H9 (cell line): ENCODE results near the gene GVQW3. TPM values are rescaled to one million over a fixed set of nuclear protein-coding genes. Genes with fewer than 3 reads are reported as not detected.

Experiments used
- DNase-seq: peaks from one replicate; pipeline ENCODE4 v3.0.0-alpha.2; 2017
- H2AFZ ChIP-seq: one replicate; pipeline ENCODE4 v1.6.1; 2013; ENCODE audit warnings: mild to moderate bottlenecking, low read length, control low read depth, moderate library complexity
- H2AK5ac ChIP-seq: 2 replicates; pipeline ENCODE4 v1.6.1; 2013; ENCODE audit warnings: low read length, control low read depth, mixed read lengths; ENCODE audit not compliant: insufficient read length
- H2BK120ac ChIP-seq: one replicate; pipeline ENCODE4 v1.6.1; 2013; ENCODE audit warnings: low read depth, mild to moderate bottlenecking, low read length, control low read depth, inconsistent platforms; ENCODE audit not compliant: poor library complexity, severe bottlenecking
- H2BK12ac ChIP-seq: 2 replicates; pipeline ENCODE4 v1.6.1; 2013; ENCODE audit warnings: low read length, control low read depth, mixed read lengths, low read depth; ENCODE audit not compliant: insufficient read length
- H2BK15ac ChIP-seq: 2 replicates; pipeline ENCODE4 v1.6.1; 2013; ENCODE audit warnings: low read depth, low read length, control low read depth
- H2BK20ac ChIP-seq: one replicate; pipeline ENCODE4 v1.6.1; 2013; ENCODE audit warnings: low read depth, mild to moderate bottlenecking, low read length, control low read depth, inconsistent platforms; ENCODE audit not compliant: poor library complexity, severe bottlenecking
- H2BK5ac ChIP-seq: 2 replicates; pipeline ENCODE4 v1.6.1; 2013; ENCODE audit warnings: low read length, control low read depth, mixed read lengths; ENCODE audit not compliant: insufficient read length
- H3K14ac ChIP-seq: 2 replicates; pipeline ENCODE4 v1.6.1; 2013; ENCODE audit warnings: low read length, control low read depth; ENCODE audit not compliant: insufficient read depth
- H3K18ac ChIP-seq: 2 replicates; pipeline ENCODE4 v1.6.1; 2013; ENCODE audit warnings: low read depth, mild to moderate bottlenecking, mixed read lengths, low read length, control low read depth; ENCODE audit not compliant: insufficient read length
- H3K23ac ChIP-seq: 2 replicates; pipeline ENCODE4 v1.6.1; 2013; ENCODE audit warnings: low read length, control low read depth, mixed read lengths, low read depth; ENCODE audit not compliant: insufficient read length
- H3K23me2 ChIP-seq: 2 replicates; pipeline ENCODE4 v1.6.1; 2013; ENCODE audit warnings: low read depth, mild to moderate bottlenecking, mixed read lengths, low read length, control low read depth; ENCODE audit not compliant: insufficient read length, poor library complexity, severe bottlenecking
- H3K27ac ChIP-seq: 2 replicates; pipeline ENCODE4 v1.5.1; 2013; ENCODE audit warnings: low read length, control low read depth, mixed read lengths, low read depth; ENCODE audit not compliant: insufficient read length
- H3K27me3 ChIP-seq: 2 replicates; pipeline ENCODE4 v1.6.1; 2013; ENCODE audit warnings: low read length, control low read depth, inconsistent platforms; ENCODE audit not compliant: insufficient read depth
- H3K4ac ChIP-seq: 2 replicates; pipeline ENCODE4 v1.6.1; 2013; ENCODE audit warnings: low read depth, mild to moderate bottlenecking, control low read depth, inconsistent platforms, low read length, moderate library complexity
- H3K4me1 ChIP-seq: 2 replicates; pipeline ENCODE4 v1.6.1; 2013; ENCODE audit warnings: low read length, control low read depth, inconsistent platforms; ENCODE audit not compliant: insufficient read depth
- H3K4me2 ChIP-seq: 2 replicates; pipeline ENCODE4 v1.6.1; 2013; ENCODE audit warnings: low read length, control low read depth, mixed read lengths; ENCODE audit not compliant: insufficient read length, insufficient read depth
- H3K56ac ChIP-seq: 2 replicates; pipeline ENCODE4 v1.6.1; 2013; ENCODE audit warnings: low read depth, mild to moderate bottlenecking, mixed read lengths, low read length, control low read depth; ENCODE audit not compliant: insufficient read length
- H3K79me1 ChIP-seq: 2 replicates; pipeline ENCODE4 v1.6.1; 2013; ENCODE audit warnings: low read depth, mild to moderate bottlenecking, moderate library complexity, low read length, control low read depth, inconsistent platforms; ENCODE audit not compliant: insufficient read depth, poor library complexity, severe bottlenecking
- H3K79me2 ChIP-seq: 2 replicates; pipeline ENCODE4 v1.6.1; 2013; ENCODE audit warnings: low read length, control low read depth, inconsistent platforms; ENCODE audit not compliant: insufficient read depth
- H3K9ac ChIP-seq: 2 replicates; pipeline ENCODE4 v1.6.1; 2013; ENCODE audit warnings: low read length, control low read depth, mixed read lengths; ENCODE audit not compliant: insufficient read length; ENCODE audit errors: extremely low read depth
- H3K9me3 ChIP-seq: one replicate; pipeline ENCODE4 v1.6.1; 2013; ENCODE audit warnings: low read depth, low read length, inconsistent platforms; ENCODE audit not compliant: control insufficient read depth
- H3T11ph ChIP-seq: one replicate; pipeline ENCODE4 v1.6.1; 2013; ENCODE audit warnings: mild to moderate bottlenecking, low read length, control low read depth, inconsistent platforms
- H4K20me1 ChIP-seq: one replicate; pipeline ENCODE4 v1.6.1; 2013; ENCODE audit not compliant: control insufficient read depth, insufficient read length, insufficient read depth
- H4K5ac ChIP-seq: 2 replicates; pipeline ENCODE4 v1.6.1; 2013; ENCODE audit warnings: low read depth, mild to moderate bottlenecking, mixed read lengths, low read length, control low read depth; ENCODE audit not compliant: insufficient read length
- H4K8ac ChIP-seq: replicated peaks from 2 replicates; pipeline ENCODE4 v1.6.1; 2013; ENCODE audit warnings: low read length, control low read depth, mixed read lengths, low read depth; ENCODE audit not compliant: insufficient read length
- H4K91ac ChIP-seq: 2 replicates; pipeline ENCODE4 v1.6.1; 2013; ENCODE audit warnings: low read depth, mild to moderate bottlenecking, moderate library complexity, mixed read lengths, low read length, control low read depth; ENCODE audit not compliant: insufficient read length
- H3K27ac Mint-ChIP-seq, 3 experiments: 2 replicates in 2 of 3; 3 replicates in 1 of 3; pipeline ENCODE4 v1.8.0; 2020 to 2021; ENCODE audit warnings: mixed read lengths in 3 of 3, mild to moderate bottlenecking in 1 of 3, moderate library complexity in 1 of 3
- H3K27me3 Mint-ChIP-seq: 2 replicates; pipeline ENCODE4 v1.8.0; 2021; ENCODE audit warnings: low read depth, mild to moderate bottlenecking, moderate library complexity, mixed read lengths
- H3K36me3 Mint-ChIP-seq, 3 experiments: 2 replicates in 2 of 3; 3 replicates in 1 of 3; pipeline ENCODE4 v1.8.0; 2020 to 2021; ENCODE audit warnings: low read depth in 3 of 3, mixed read lengths in 3 of 3; ENCODE audit not compliant: insufficient read depth in 1 of 3
- H3K4me1 Mint-ChIP-seq, 2 experiments: 2 replicates each; pipeline ENCODE4 v1.8.0; 2020; ENCODE audit warnings: mixed read lengths in 2 of 2
- H3K4me3 Mint-ChIP-seq, 2 experiments: 2 replicates in 1 of 2; 3 replicates in 1 of 2; pipeline ENCODE4 v1.8.0; 2020 to 2021; ENCODE audit warnings: mild to moderate bottlenecking in 2 of 2, mixed read lengths in 2 of 2, moderate library complexity in 1 of 2
- H3K9me3 Mint-ChIP-seq, 2 experiments: 2 replicates in 1 of 2; 3 replicates in 1 of 2; pipeline ENCODE4 v1.8.0; 2020; ENCODE audit warnings: mild to moderate bottlenecking in 2 of 2, mixed read lengths in 2 of 2, moderate library complexity in 1 of 2
- total RNA-seq: library from RNA; stranded (reverse); gene quantifications from 2 replicates; pipeline ENCODE4 v1.2.1, GENCODE V29; 2021
- TF ChIP-seq, protein P1 (sequence below): fragments of 200-600 bp; sonication (generic); conservative IDR thresholded peaks from 3 replicates; pipeline ENCODE4 v1.8.0; 2021; ENCODE audit warnings: antibody characterized with exemption, mild to moderate bottlenecking

The GVQW3 gene
- total RNA-seq, 1 experiment from 2014 or later, result 4.5 TPM

DNA sequence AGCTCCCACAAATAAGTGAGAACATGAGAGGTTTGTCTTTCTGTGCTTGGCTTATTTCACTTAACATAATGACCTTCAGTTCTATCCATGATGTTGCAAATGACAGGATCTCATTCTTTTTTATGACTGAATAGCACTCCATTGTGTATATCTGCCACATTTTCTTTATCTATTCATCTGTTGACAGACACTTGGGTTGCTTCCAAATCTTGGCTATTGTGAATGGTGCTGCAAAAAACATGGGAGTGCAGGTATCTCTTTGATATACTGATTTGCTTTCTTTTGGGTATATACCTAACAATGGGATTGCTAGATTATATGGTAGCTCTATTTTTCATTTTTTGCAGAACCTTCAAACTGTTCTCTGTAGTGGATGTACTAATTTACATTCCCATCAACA lies 13.3 kb downstream of the GVQW3 start:
- no peak overlapping the region for H3K27ac Mint-ChIP-seq
- Histone ChIP-seq H4K91ac (no peak overlapping the region), H2BK12ac (no peak overlapping the region), H3K14ac (no peak overlapping the region), H2BK20ac (no peak overlapping the region), H3K9me3 (no peaks in the 10 kb centered on the region), H3T11ph (no peak overlapping the region), H3K23me2 (no peaks in the 10 kb centered on the region), H3K18ac (no peak overlapping the region), H3K4me1 (no peaks in the 10 kb centered on the region), H3K27me3 (no peaks in the 10 kb centered on the region), H3K4ac (no peak overlapping the region), H2BK120ac (no peak overlapping the region), H3K27ac (no peak overlapping the region), H3K56ac (no peak overlapping the region), H4K5ac (no peak overlapping the region), H2BK15ac (no peak overlapping the region), H3K9ac (no peak overlapping the region), H2AFZ (no peak overlapping the region), H3K4me2 (no peak overlapping the region), H4K20me1 (no peaks in the 10 kb centered on the region), H2AK5ac (no peak overlapping the region), H4K8ac (no peak overlapping the region), H2BK5ac (no peak overlapping the region), H3K79me1 (no peaks in the 10 kb centered on the region), H3K79me2 (no peaks in the 10 kb centered on the region), H3K23ac (no peak overlapping the region)
- no peak for DNase-seq
- no peaks in the 10 kb centered on the region for H3K36me3 Mint-ChIP-seq
- TF ChIP-seq, protein P1, sequence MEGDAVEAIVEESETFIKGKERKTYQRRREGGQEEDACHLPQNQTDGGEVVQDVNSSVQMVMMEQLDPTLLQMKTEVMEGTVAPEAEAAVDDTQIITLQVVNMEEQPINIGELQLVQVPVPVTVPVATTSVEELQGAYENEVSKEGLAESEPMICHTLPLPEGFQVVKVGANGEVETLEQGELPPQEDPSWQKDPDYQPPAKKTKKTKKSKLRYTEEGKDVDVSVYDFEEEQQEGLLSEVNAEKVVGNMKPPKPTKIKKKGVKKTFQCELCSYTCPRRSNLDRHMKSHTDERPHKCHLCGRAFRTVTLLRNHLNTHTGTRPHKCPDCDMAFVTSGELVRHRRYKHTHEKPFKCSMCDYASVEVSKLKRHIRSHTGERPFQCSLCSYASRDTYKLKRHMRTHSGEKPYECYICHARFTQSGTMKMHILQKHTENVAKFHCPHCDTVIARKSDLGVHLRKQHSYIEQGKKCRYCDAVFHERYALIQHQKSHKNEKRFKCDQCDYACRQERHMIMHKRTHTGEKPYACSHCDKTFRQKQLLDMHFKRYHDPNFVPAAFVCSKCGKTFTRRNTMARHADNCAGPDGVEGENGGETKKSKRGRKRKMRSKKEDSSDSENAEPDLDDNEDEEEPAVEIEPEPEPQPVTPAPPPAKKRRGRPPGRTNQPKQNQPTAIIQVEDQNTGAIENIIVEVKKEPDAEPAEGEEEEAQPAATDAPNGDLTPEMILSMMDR, result no peak
- no peak overlapping the region for H3K4me3 Mint-ChIP-seq
- H3K4me1 Mint-ChIP-seq, result no peaks in the 10 kb centered on the region
- H3K27me3 Mint-ChIP-seq, result no peaks in the 10 kb centered on the region
- no peaks in the 10 kb centered on the region for H3K9me3 Mint-ChIP-seq
